OCI-M2 (cell line): ENCODE measurements around the gene DENND10.
"Not testable (repeated sequence)": the region's sequence is repeated elsewhere in the genome, so short reads cannot be mapped to it uniquely, and the experiment has no call there.

Source experiments
- DNase-seq: peaks from one replicate; lab custom pipeline; 2025; ENCODE audit not compliant: unreplicated experiment; lab: John Stamatoyannopoulos, UW

DENND10 gene

GRCh38 chr10:119096641-119097415 lies 7.1 kb upstream of the DENND10 start:
- DNase-seq: not testable (repeated sequence)

GRCh38 chr10:119098576-119098975 lies 5.3 kb upstream of the DENND10 start:
- DNase-seq: no peak

DNA sequence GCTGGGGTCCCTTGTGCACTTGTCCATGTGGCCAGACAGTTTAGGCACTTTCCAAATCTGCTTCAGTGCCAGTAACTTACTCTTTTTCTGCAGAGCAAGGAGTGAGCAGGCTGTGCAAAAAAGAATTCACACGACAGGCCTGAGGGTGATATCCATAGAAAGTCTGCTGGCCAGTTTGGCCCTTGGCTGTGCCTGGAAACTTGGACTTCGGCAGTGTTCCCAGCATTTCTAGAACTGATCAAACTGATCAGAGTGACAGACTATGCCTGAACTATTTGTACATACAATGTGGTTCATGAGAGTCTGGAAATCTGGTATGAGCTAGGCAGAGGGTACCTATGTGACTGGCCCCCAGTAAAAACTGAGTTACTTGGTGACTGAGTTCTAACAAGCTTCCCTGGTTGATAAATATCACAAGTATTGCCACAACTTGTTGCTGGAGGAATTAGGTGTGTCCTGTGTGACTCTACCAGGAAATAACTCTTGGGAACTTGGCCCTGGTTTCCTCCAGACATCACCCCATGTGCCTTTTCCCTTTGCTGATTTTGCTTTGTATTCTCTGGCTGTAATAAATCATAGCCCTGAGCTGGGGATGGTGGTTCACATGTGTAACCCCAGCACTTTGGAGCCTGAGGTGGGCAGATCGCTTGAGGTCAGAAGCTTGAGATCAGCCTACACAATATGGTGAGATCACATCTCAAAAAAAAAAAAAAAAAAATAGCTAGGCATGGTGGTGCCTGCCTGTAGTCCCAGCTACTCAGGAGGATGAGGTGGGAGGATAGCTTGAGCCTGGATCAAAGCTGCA lies 3.3 kb upstream of the DENND10 start:
- no peak for DNase-seq

DNA sequence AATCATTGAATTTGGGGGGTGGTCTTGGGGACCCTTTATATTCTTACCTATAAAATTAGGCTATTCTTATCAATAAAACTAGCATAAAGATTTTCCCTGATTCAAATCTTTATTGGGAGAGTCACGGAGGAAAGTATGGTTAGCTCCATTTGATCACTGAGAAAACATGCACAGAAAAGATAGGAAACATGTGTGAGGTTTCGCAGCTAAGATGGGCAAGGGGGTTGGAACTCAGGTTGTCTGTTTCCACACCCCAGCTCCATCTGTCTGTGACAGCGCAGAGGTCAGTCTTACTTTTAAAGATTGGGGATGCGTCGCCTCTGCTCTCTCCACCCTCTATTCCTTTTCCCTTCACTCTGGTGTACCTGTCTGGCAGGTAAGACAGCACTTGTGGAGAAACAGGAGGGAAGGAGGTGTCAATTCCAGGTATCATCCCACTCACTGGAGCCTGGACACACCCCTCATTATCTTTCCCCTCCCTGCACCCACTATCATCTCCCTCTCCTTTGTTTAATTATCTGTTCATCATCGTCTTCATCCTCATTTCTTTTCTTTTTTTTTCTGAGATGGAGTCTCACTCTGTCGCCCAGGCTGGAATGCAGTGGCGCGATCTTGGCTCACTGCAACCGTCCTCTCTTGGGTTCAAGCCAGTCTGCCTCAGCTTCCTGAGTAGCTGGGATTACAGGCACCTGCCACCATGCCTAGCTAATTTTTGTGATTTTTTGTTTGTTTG lies 2.4 kb upstream of the DENND10 start:
- no peak for DNase-seq

DNA sequence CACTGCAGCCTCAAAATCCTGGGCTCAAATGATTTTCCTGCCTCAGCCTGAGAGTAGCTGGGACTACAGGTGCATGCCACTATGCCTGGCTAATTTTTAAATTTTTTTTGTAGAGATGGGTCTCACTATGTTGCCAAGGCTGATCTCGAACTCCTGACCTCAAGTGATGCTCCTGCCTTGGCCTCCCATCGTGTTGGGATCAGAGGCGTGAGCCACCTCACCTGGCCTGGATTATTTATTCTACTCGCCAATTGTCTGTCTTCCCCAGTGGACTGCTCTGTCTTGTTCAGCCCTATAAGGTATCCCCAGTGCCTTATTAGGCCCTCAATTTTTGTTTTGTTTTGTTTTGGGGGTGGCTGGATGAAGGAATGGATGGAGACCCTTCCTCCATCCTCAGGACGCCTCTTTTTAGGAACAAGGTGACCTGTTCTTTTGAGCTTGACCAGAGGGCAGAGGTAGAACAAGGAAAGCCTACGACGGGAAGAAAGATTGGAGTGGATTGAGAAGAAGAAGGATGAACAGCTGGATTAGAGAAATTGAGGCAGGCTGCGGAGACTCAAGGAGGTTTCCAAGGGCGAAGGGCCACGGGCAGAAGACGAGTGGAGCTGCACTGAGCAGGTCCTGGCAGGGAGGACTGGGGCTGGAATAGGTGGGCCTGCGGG lies 541 bp upstream of the DENND10 start:
- DNase-seq: no peak

DNA sequence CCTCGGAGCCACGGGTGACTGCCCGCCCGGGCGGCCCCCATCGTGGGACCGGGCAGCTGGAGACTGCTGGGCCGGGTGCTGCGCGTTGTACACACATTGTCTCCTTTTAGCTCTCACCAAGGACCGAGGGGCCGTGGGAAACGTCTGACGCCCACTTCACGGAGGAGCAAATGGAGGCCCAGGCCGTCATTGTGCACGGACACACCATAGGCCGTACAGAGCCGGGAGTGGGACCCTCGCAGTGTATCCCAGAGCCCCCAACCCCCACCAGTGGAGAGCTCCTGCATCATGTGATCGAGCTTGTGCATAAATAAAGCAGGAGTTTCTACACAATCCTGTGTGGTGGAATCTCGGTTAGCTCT lies 722 bp downstream of the DENND10 start:
- no peak for DNase-seq

- DNase-seq: no peak
These were observed 1.2 kb downstream of the DENND10 start for GRCh38 chr10:119105155-119105554.

- not testable (repeated sequence) for DNase-seq
These were observed 2.0 kb downstream of the DENND10 start for GRCh38 chr10:119105899-119106298.

GRCh38 chr10:119107106-119107505 lies 3.2 kb downstream of the DENND10 start:
- DNase-seq: not testable (repeated sequence)

GRCh38 chr10:119107771-119108170 lies 3.9 kb downstream of the DENND10 start:
- not testable (repeated sequence) for DNase-seq

DNA sequence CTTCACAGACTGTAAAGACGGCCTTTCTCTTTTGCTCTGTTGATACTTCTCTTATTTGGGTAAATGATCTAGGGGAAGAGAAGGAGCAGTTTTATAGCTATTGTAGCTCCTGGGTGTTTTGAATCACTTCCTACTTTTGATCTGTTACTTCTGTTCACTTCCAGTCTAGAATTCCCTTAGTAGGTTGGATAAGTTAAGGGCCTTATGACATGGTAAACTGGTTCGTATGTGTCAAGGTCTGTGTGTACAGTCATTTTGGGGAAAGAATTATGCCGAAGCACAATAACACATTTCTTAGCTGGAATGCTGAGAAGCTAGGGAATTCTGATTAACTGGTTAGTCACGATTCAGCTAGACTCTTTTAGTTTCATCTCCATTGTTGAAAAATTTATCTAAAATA lies 8.1 kb downstream of the DENND10 start:
- DNase-seq: no peak

GRCh38 chr10:119113751-119114732 lies 10.1 kb downstream of the DENND10 start:
- peak; percentile 28 for DNase-seq

GRCh38 chr10:119115926-119116325 lies 12.0 kb downstream of the DENND10 start:
- DNase-seq: no peak

DNA sequence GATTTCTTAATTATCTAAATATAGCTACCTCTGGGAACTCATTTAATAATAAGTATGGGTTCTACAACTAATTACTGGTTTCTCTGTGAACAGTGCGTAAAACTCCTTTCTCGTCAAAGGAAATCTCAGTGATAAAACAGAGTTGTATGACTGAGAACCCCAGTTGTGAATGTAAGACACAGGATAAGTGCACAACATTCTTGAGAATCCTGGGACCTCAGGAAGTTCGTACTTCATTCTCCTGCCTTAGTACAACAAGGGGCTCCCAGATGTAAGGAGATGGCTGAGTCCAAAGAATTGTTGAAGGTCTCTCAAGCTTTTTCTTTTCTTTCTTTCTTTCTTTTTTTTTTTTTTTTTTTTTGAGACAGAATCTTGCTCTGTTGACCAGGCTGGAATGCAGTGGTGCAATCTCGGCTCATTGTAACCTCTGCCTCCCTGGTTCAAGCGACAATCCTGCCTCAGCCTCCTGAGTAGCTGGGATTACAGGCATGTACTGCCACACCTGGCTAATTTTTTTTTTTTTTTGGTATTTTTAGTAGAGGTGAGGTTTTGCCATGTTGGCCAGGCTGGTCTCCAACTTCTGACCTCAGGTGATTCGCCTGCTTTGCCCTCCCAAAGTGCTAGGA lies 12.5 kb downstream of the DENND10 start:
- DNase-seq: no peak

GRCh38 chr10:119118231-119118630 lies 14.3 kb downstream of the DENND10 start:
- DNase-seq: no peak

GRCh38 chr10:119119400-119119799 lies 15.5 kb downstream of the DENND10 start:
- DNase-seq: no peak

GRCh38 chr10:119120413-119120867 lies 16.5 kb downstream of the DENND10 start:
- no peak for DNase-seq

- DNase-seq: no peak
These were observed 17.0 kb downstream of the DENND10 start for GRCh38 chr10:119120875-119121274.

- no peak for DNase-seq
These were observed 22.0 kb downstream of the DENND10 start for GRCh38 chr10:119125942-119126341.
